ENCODE measurements around the gene NKAIN2. TPM values are rescaled to one million over a fixed set of nuclear protein-coding genes. Genes with fewer than 3 reads are reported as not detected.

NKAIN2 gene
- total RNA-seq, 6 experiments from 2014 or later: not detected

DNA sequence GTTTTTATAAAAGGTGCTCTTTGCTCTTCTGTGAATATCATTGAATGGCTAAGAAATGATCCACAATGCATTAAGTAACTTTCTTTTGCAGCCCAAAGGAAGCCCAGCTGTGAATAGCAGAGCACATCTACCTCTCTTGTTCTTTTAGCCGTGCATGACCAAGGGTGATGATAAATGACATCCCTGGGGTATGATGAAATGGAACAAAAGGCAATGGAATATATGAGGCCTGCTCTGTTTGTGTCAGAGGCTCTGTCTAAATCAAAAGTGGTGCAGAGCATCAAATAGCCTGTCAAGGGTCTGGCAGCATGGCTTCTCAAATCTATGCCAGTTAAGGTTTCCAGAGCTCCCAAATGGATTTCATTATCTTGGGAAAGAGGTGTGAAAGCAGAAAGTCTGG lies 796.0 kb downstream of the NKAIN2 start:
- TF ChIP-seq, protein P1, sequence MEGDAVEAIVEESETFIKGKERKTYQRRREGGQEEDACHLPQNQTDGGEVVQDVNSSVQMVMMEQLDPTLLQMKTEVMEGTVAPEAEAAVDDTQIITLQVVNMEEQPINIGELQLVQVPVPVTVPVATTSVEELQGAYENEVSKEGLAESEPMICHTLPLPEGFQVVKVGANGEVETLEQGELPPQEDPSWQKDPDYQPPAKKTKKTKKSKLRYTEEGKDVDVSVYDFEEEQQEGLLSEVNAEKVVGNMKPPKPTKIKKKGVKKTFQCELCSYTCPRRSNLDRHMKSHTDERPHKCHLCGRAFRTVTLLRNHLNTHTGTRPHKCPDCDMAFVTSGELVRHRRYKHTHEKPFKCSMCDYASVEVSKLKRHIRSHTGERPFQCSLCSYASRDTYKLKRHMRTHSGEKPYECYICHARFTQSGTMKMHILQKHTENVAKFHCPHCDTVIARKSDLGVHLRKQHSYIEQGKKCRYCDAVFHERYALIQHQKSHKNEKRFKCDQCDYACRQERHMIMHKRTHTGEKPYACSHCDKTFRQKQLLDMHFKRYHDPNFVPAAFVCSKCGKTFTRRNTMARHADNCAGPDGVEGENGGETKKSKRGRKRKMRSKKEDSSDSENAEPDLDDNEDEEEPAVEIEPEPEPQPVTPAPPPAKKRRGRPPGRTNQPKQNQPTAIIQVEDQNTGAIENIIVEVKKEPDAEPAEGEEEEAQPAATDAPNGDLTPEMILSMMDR (IDR thresholded peaks at IDR 0.05): no peak
- Mint-ChIP-seq H3K4me3 (no peak overlapping the region), H3K36me3 (ENCODE audit: low read depth) (no peaks in the 10 kb centered on the region; the same call in 1 of the 2 replicates), H3K4me1 (ENCODE audit: low read depth) (no peaks in the 10 kb centered on the region), H3K9me3 (peaks cover 34% of the 10 kb centered on the region), H3K27ac (no peak overlapping the region), H3K27me3 (ENCODE audit: insufficient read depth) (no peaks in the 10 kb centered on the region)
- no peak for DNase-seq

DNA sequence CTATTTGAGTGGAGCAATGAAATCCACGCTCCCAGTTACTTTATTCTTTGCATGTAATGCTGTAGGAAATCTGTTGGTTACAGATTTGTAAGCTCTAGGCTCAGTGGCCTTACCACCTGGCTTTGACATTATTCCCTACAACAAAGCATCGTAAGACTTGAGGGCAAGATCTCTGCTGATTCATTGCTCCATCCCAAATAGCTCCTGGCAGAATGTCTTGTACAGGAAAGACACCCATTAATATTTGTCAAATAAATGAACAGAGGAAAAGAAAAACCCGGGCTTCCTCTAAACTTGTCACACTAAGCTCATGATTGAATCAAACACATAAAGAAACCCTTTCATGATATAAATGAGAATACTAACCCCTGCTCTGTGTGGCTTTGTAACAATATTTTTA lies 801.1 kb downstream of the NKAIN2 start:
- Mint-ChIP-seq H3K36me3 (ENCODE audit: low read depth) (no peaks in the 10 kb centered on the region), H3K9me3 (peaks cover 41% of the 10 kb centered on the region), H3K27ac (no peak overlapping the region), H3K4me3 (no peak overlapping the region), H3K4me1 (ENCODE audit: low read depth) (no peaks in the 10 kb centered on the region), H3K27me3 (ENCODE audit: insufficient read depth) (no peaks in the 10 kb centered on the region)
- no peak for DNase-seq
- TF ChIP-seq, protein P1 (IDR thresholded peaks at IDR 0.05): no peak

DNA sequence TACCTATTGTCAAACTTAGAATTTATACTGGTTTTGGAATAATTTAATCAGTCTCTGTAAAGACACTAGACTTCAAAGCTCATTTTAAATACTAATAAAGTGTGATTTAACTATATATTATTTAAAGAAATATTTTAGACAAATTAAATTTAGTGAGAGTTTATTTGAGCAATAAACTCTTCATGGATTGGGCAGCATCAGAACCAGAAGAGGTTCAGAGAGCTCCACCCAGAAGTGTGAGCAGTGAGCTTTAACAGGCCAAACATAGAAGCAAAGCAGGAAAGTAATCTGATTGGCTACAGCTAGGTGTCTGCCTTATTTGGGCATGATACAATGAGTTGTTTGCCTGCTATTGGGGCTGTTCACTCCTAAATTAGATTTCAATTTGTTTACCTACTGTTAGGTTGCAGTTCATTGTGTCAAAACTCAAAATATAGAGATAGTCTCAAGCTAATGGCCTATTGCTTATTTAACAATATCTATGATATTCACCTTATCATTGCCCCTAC lies 803.5 kb downstream of the NKAIN2 start:
- no peak for DNase-seq
- H3K27me3 Mint-ChIP-seq (ENCODE audit: insufficient read depth): no peaks in the 10 kb centered on the region
- TF ChIP-seq, protein P1 (IDR thresholded peaks at IDR 0.05): no peak

DNA sequence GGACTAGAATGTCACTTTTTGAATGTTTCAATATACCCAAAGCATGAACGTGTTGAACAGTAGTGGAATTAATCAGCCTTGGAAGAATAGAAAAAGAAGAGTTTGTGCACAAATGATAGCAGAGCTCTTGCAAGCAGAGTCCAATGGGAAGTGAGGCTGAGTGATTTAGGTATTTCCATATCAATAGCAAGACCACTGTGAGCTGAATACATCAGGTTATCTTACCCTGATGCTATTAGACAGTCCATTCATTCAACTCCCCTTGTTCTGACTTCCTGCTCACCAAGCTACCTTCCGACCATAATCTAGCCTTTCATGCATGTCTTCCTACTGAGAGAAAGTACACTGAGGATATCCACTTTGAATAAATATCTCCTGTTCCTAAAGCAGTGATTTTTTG lies 809.4 kb downstream of the NKAIN2 start:
- DNase-seq: no peak
- H3K27me3 Mint-ChIP-seq (ENCODE audit: insufficient read depth): no peaks in the 10 kb centered on the region; the same call in 1 of the 2 replicates
- H3K36me3 Mint-ChIP-seq (ENCODE audit: low read depth): peaks cover 5% of the 10 kb centered on the region; the same call in 1 of the 2 replicates
- H3K4me1 Mint-ChIP-seq (ENCODE audit: low read depth): no peaks in the 10 kb centered on the region
- H3K4me3 Mint-ChIP-seq: no peak overlapping the region
- no peak overlapping the region for H3K27ac Mint-ChIP-seq
- TF ChIP-seq, protein P1 (IDR thresholded peaks at IDR 0.05): no peak
- peaks cover 45% of the 10 kb centered on the region for H3K9me3 Mint-ChIP-seq

More for the DNA sequence above, 803.5 kb downstream of the NKAIN2 start:
- no peaks in the 10 kb centered on the region for H3K4me1 Mint-ChIP-seq (ENCODE audit: low read depth)
- no peak overlapping the region for H3K4me3 Mint-ChIP-seq
- H3K27ac Mint-ChIP-seq: no peak overlapping the region
- no peaks in the 10 kb centered on the region for H3K36me3 Mint-ChIP-seq (ENCODE audit: low read depth)
- H3K9me3 Mint-ChIP-seq: peaks cover 37% of the 10 kb centered on the region

DNA sequence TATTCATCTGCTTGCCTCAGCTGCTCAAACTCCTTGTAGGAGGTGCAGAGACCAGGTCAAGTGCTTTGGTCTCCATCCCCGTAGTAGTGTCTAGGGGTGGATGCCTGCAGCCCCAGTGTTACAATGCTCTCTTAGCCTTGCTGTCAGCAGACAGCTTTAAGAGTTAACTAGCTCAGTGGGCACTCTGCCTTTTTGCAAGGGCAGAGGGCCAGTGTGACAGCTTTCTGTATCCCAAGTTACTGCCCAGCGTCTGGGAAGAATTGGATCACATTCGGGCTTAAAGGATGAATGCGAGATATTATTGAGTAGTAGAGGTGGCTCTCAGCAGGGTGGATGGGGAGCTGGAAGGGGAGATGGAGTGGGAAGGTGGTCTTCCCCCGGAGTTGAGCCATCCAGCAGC lies 818.7 kb downstream of the NKAIN2 start:
- Mint-ChIP-seq H3K27ac (no peak overlapping the region), H3K4me1 (ENCODE audit: low read depth) (no peaks in the 10 kb centered on the region), H3K4me3 (no peak overlapping the region), H3K36me3 (ENCODE audit: low read depth) (peaks cover 7% of the 10 kb centered on the region; the same call in 1 of the 2 replicates), H3K27me3 (ENCODE audit: insufficient read depth) (no peaks in the 10 kb centered on the region), H3K9me3 (peaks cover 25% of the 10 kb centered on the region)
- TF ChIP-seq, protein P1 (IDR thresholded peaks at IDR 0.05): no peak
- no peak for DNase-seq
